ENCODE measurements around the gene KLHDC10. TPM values are rescaled to one million over a fixed set of nuclear protein-coding genes. Genes with fewer than 3 reads are reported as not detected.

Gene KLHDC10
- total RNA-seq, 1 experiment from 2014 or later: 14.4 TPM

- Mint-ChIP-seq H3K9me3 (0 out of 2 replicates have a peak, but pooled peaks cover 3% of the 10 kb centered on the region), H3K27me3 (ENCODE audit: low read depth) (no peaks in the 10 kb centered on the region), H3K36me3 (0 out of 2 replicates have a peak, but pooled peaks cover 2% of the 10 kb centered on the region), H3K4me3 (no peak overlapping the region), H3K27ac (no peak overlapping the region), H3K4me1 (peaks cover 7% of the 10 kb centered on the region)
- TF ChIP-seq ZNF281 (CRISPR knock-in tag; IDR thresholded peaks at IDR 0.05) (no peak), TCF7 (CRISPR knock-in tag; IDR thresholded peaks at IDR 0.05; ENCODE audit: low read depth) (no peak), ERG (CRISPR knock-in tag; IDR thresholded peaks at IDR 0.05) (no peak), ZNF138 (CRISPR knock-in tag; conservative IDR thresholded peaks at IDR 0.05) (no peak), ZNF532 (CRISPR knock-in tag; IDR thresholded peaks at IDR 0.05; ENCODE audit: borderline replicate concordance) (no peak), ELF4 (CRISPR knock-in tag; IDR thresholded peaks at IDR 0.05; ENCODE audit: low read depth) (no peak), EMX1 (CRISPR knock-in tag; IDR thresholded peaks at IDR 0.05) (no peak), ZNF317 (CRISPR knock-in tag; IDR thresholded peaks at IDR 0.05; ENCODE audit: borderline replicate concordance, low read depth) (no peak), GABPB1 (CRISPR knock-in tag; IDR thresholded peaks at IDR 0.05) (no peak), KAT7 (CRISPR knock-in tag; IDR thresholded peaks at IDR 0.05; ENCODE audit: borderline replicate concordance) (no peak), SMAD3 (CRISPR knock-in tag; IDR thresholded peaks at IDR 0.05; ENCODE audit: borderline replicate concordance) (no peak)
- ChIA-PET POLR2A (interaction anchor here (0.7 kb wide), 1 partner anchor 81 kb away, joined by 5 read pairs; no protein-coding TSS in a partner anchor), CTCF (interaction anchor here (0.7 kb wide), 1 partner anchor 43 kb away, joined by 4 read pairs; no protein-coding TSS in a partner anchor)
- no peak for ATAC-seq
- DNase-seq (ENCODE audit: low spot score): no peak
Measured at GRCh38 chr7:130151591-130152492, 81.5 kb downstream of the KLHDC10 start.

GRCh38 chr7:130152493-130153210, 82.3 kb downstream of the KLHDC10 start:
- Mint-ChIP-seq H3K4me3 (no peak overlapping the region), H3K27me3 (ENCODE audit: low read depth) (no peaks in the 10 kb centered on the region), H3K4me1 (peaks cover 7% of the 10 kb centered on the region), H3K36me3 (peaks cover 8% of the 10 kb centered on the region; the same call in 1 of the 2 replicates), H3K27ac (no peak overlapping the region), H3K9me3 (0 out of 2 replicates have a peak, but pooled peaks cover 3% of the 10 kb centered on the region)
- ATAC-seq (no peak), DNase-seq (ENCODE audit: low spot score) (no peak)
- ChIA-PET CTCF (interaction anchor here (2.0 kb wide), 1 partner anchor 605 kb away, joined by 10 read pairs; no protein-coding TSS in a partner anchor), POLR2A (no interaction called here)
- TF ChIP-seq ZNF425 (CRISPR knock-in tag; conservative IDR thresholded peaks at IDR 0.05): no peak
- no peak for TF ChIP-seq USF1 (CRISPR knock-in tag; IDR thresholded peaks at IDR 0.05)
- TF ChIP-seq EMX1 (CRISPR knock-in tag; IDR thresholded peaks at IDR 0.05): no peak
- TF ChIP-seq E2F1 (CRISPR knock-in tag; IDR thresholded peaks at IDR 0.05): no peak
- TF ChIP-seq ZNF232 (CRISPR knock-in tag; IDR thresholded peaks at IDR 0.05): no peak
- TF ChIP-seq GABPB1 (CRISPR knock-in tag; IDR thresholded peaks at IDR 0.05): no peak
- TF ChIP-seq ATF3 (CRISPR knock-in tag; conservative IDR thresholded peaks at IDR 0.05): no peak
- TF ChIP-seq OVOL2 (CRISPR knock-in tag; IDR thresholded peaks at IDR 0.05; ENCODE audit: borderline replicate concordance): no peak
- no peak for TF ChIP-seq CREB1 (CRISPR knock-in tag; IDR thresholded peaks at IDR 0.05)
- no peak for TF ChIP-seq RORB (CRISPR knock-in tag; IDR thresholded peaks at IDR 0.05)

All from WTC11 (cell line).